Measurements from ENCODE around the gene RRAGD.
A peak's percentile ranks its signal among the peaks of the same experiment; 100 is the strongest.

Gene RRAGD

DNA sequence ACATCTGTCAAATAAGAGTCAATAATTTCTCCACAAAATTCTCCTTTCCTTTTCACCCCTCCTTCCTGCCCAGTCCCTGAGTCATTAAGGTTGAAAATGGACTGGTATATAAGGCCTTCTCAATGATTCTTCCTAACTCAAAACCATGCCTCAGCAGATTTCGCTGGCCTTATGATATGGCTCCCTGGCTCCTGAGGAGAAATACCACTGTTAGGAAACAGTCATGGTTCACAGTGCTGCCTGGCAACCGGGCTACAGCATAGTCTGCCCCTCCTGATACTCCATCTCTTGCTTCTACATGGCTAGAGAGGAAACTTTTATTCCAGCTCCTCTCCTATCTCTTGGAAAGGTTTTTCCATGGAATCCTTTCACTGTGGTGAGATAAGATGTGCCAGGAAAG is 64.2 kb downstream of the RRAGD start:
- peak; percentile 24 for DNase-seq (ENCODE audit: low read depth)
- TF ChIP-seq CTCF (IDR thresholded peaks at IDR 0.05; ENCODE audit: low read depth, low read length) (no peak), MYC (IDR thresholded peaks at IDR 0.05; ENCODE audit: low read depth, low read length) (no peak), POLR2A (IDR thresholded peaks at IDR 0.05; ENCODE audit: extremely low read depth, insufficient read length) (no peak)
- TF ChIP-seq, protein P1, sequence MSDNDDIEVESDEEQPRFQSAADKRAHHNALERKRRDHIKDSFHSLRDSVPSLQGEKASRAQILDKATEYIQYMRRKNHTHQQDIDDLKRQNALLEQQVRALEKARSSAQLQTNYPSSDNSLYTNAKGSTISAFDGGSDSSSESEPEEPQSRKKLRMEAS (IDR thresholded peaks at IDR 0.05; ENCODE audit: low read depth, low read length) = no peak
- H3K4me3 ChIP-seq (ENCODE audit: low read depth, low read length) = no peak overlapping the region

GRCh38 chr6:89346433-89346832 is 65.6 kb downstream of the RRAGD start:
- no peak overlapping the region for H3K4me3 ChIP-seq (ENCODE audit: low read depth, low read length)
- DNase-seq (ENCODE audit: low read depth) = no peak
- TF ChIP-seq POLR2A (IDR thresholded peaks at IDR 0.05; ENCODE audit: extremely low read depth, insufficient read length) = no peak

- DNase-seq (ENCODE audit: low read depth) = peak; percentile 32
- TF ChIP-seq POLR2A (IDR thresholded peaks at IDR 0.05; ENCODE audit: extremely low read depth, insufficient read length) (no peak), CTCF (IDR thresholded peaks at IDR 0.05; ENCODE audit: low read depth, low read length) (no peak), MYC (IDR thresholded peaks at IDR 0.05; ENCODE audit: low read depth, low read length) (no peak)
- TF ChIP-seq, protein P1 (IDR thresholded peaks at IDR 0.05; ENCODE audit: low read depth, low read length) = no peak
- no peak overlapping the region for H3K4me3 ChIP-seq (ENCODE audit: low read depth, low read length)
Measured at GRCh38 chr6:89339565-89339964, 72.5 kb downstream of the RRAGD start.

- no peak overlapping the region for H3K4me3 ChIP-seq (ENCODE audit: low read depth, low read length)
- no peak for TF ChIP-seq CTCF (IDR thresholded peaks at IDR 0.05; ENCODE audit: low read depth, low read length)
- no peak for DNase-seq (ENCODE audit: low read depth)
Measured at GRCh38 chr6:89335164-89335563, 76.9 kb downstream of the RRAGD start.

GRCh38 chr6:89330910-89331309 is 81.2 kb downstream of the RRAGD start:
- DNase-seq (ENCODE audit: low read depth) = no peak
- TF ChIP-seq, protein P1 (IDR thresholded peaks at IDR 0.05; ENCODE audit: low read depth, low read length) = no peak
- TF ChIP-seq CTCF (IDR thresholded peaks at IDR 0.05; ENCODE audit: low read depth, low read length) (no peak), MYC (IDR thresholded peaks at IDR 0.05; ENCODE audit: low read depth, low read length) (no peak), POLR2A (IDR thresholded peaks at IDR 0.05; ENCODE audit: extremely low read depth, insufficient read length) (no peak)
- H3K4me3 ChIP-seq (ENCODE audit: low read depth, low read length) = no peak overlapping the region

DNA sequence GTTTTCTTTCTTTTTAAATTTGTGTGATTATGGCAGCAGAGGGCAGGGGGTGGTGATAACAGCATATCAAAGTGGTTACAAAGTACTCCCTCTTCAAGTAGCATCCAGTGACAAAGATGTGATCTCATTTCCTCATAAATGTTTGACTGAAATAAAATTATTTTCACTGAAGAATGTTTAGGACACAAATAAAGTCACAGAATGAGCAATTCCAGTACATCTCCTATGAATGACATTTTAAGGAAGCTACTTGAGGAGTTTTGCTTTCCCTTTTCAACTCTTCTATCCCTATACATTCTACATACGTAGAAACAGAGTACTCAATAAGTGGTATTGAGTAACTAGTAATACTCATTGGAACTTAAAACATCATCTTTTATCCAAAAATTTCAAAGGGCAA is 83.1 kb downstream of the RRAGD start:
- TF ChIP-seq MYC (IDR thresholded peaks at IDR 0.05; ENCODE audit: low read depth, low read length) (no peak), POLR2A (IDR thresholded peaks at IDR 0.05; ENCODE audit: extremely low read depth, insufficient read length) (no peak), CTCF (IDR thresholded peaks at IDR 0.05; ENCODE audit: low read depth, low read length) (no peak)
- TF ChIP-seq, protein P1 (IDR thresholded peaks at IDR 0.05; ENCODE audit: low read depth, low read length) = no peak
- no peak for DNase-seq (ENCODE audit: low read depth)
- H3K4me3 ChIP-seq (ENCODE audit: low read depth, low read length) = no peak overlapping the region

Measured in NB4 (cell line).